WTC11 (cell line): ENCODE data around the gene FCHO1. TPM values are rescaled to one million over a fixed set of nuclear protein-coding genes. Genes with fewer than 3 reads are reported as not detected.

ENCODE experiments used
- ATAC-seq: fragments of 200-7000 bp; cut with Tn5 transposase; 2 replicates; pipeline ENCODE4 v1.10.0; 2021; ENCODE audit warnings: mild to moderate bottlenecking, moderate library complexity
- CTCF ChIA-PET: fragments of 300-600 bp; sonication (Branson Sonifier 250); formaldehyde crosslinking; loops from one replicate; lab custom pipeline; 2021; ENCODE audit warnings: antibody characterized with exemption; lab: Charles Lee
- POLR2A ChIA-PET: fragments of 350-600 bp; sonication (Branson Sonifier 250); formaldehyde crosslinking; loops from one replicate; lab custom pipeline; 2021; ENCODE audit warnings: antibody characterized with exemption; lab: Charles Lee
- DNase-seq: peaks from one replicate; pipeline ENCODE4 v3.0.0; 2021; ENCODE audit warnings: low spot score
- H3K27ac Mint-ChIP-seq: 2 replicates; pipeline ENCODE4 v1.8.0; 2021; ENCODE audit warnings: mixed read lengths
- H3K27me3 Mint-ChIP-seq: 2 replicates; pipeline ENCODE4 v1.8.0; 2021; ENCODE audit warnings: low read depth, mild to moderate bottlenecking, moderate library complexity, mixed read lengths
- H3K36me3 Mint-ChIP-seq: 2 replicates; pipeline ENCODE4 v1.8.0; 2021; ENCODE audit warnings: mixed read lengths
- H3K4me1 Mint-ChIP-seq: 2 replicates; pipeline ENCODE4 v1.8.0; 2022; ENCODE audit warnings: mixed read lengths
- H3K4me3 Mint-ChIP-seq: 2 replicates; pipeline ENCODE4 v1.8.0; 2021; ENCODE audit warnings: mild to moderate bottlenecking, moderate library complexity, mixed read lengths
- H3K9me3 Mint-ChIP-seq: 2 replicates; pipeline ENCODE4 v1.8.0; 2021; ENCODE audit warnings: mixed read lengths
- FOXP1 ChIP-seq: sonication (generic); formaldehyde crosslinking; IDR thresholded peaks from 2 replicates; pipeline ENCODE4 v1.8.0; 2022; ENCODE audit warnings: missing genetic modification reagents, mild to moderate bottlenecking, moderate library complexity, borderline replicate concordance
- GTF2I ChIP-seq: fragments of 250-450 bp; sonication (Bioruptor Pico); conservative IDR thresholded peaks from 2 replicates; pipeline ENCODE4 v1.4.0; 2021; ENCODE audit warnings: mild to moderate bottlenecking
- JUN ChIP-seq: sonication (generic); formaldehyde crosslinking; IDR thresholded peaks from 2 replicates; pipeline ENCODE4 v1.8.0; 2023; ENCODE audit warnings: mild to moderate bottlenecking, missing genetic modification reagents
- NFE2L1 ChIP-seq: sonication (generic); formaldehyde crosslinking; IDR thresholded peaks from 2 replicates; pipeline ENCODE4 v1.8.1; 2023; ENCODE audit warnings: missing genetic modification reagents
- NFYB ChIP-seq: sonication (generic); formaldehyde crosslinking; conservative IDR thresholded peaks from 2 replicates; pipeline ENCODE4 v1.8.0; 2022; ENCODE audit warnings: low read depth, missing genetic modification reagents
- TEAD4 ChIP-seq: sonication (generic); formaldehyde crosslinking; IDR thresholded peaks from 2 replicates; pipeline ENCODE4 v1.8.0; 2022; ENCODE audit warnings: mild to moderate bottlenecking, missing genetic modification reagents
- ZNF138 ChIP-seq: sonication (generic); formaldehyde crosslinking; conservative IDR thresholded peaks from 2 replicates; pipeline ENCODE4 v1.8.1; 2022; ENCODE audit warnings: mild to moderate bottlenecking, moderate library complexity, missing genetic modification reagents
- ZNF232 ChIP-seq: sonication (generic); formaldehyde crosslinking; IDR thresholded peaks from 2 replicates; pipeline ENCODE4 v1.8.0; 2022; ENCODE audit warnings: mild to moderate bottlenecking, missing genetic modification reagents
- ZNF263 ChIP-seq: sonication (generic); formaldehyde crosslinking; IDR thresholded peaks from 2 replicates; pipeline ENCODE4 v1.8.1; 2022; ENCODE audit warnings: low read depth, mild to moderate bottlenecking, moderate library complexity, missing genetic modification reagents
- ZNF317 ChIP-seq: sonication (generic); formaldehyde crosslinking; IDR thresholded peaks from 2 replicates; pipeline ENCODE4 v1.8.1; 2023; ENCODE audit warnings: low read depth, mild to moderate bottlenecking, moderate library complexity, missing genetic modification reagents, borderline replicate concordance
- total RNA-seq: library from RNA; stranded (reverse); gene quantifications from 3 replicates; pipeline ENCODE4 v1.2.3, GENCODE V29; 2021
- TF ChIP-seq, protein P1 (sequence below): fragments of 200-600 bp; IDR thresholded peaks from 2 replicates; pipeline ENCODE4 v1.8.0; 2022; ENCODE audit warnings: antibody characterized with exemption
- TF ChIP-seq, protein P2 (sequence below): sonication (generic); formaldehyde crosslinking; IDR thresholded peaks from 2 replicates; pipeline ENCODE4 v1.8.1; 2023; ENCODE audit warnings: mild to moderate bottlenecking, missing genetic modification reagents, moderate library complexity
- TF ChIP-seq, protein P3 (sequence below): sonication (generic); formaldehyde crosslinking; IDR thresholded peaks from 2 replicates; pipeline ENCODE4 v1.8.0; 2022; ENCODE audit warnings: mild to moderate bottlenecking, missing genetic modification reagents
- TF ChIP-seq, protein P4 (sequence below): sonication (generic); formaldehyde crosslinking; IDR thresholded peaks from 2 replicates; pipeline ENCODE4 v1.8.0; 2022; ENCODE audit warnings: mild to moderate bottlenecking, missing genetic modification reagents
- TF ChIP-seq, protein P5 (sequence below): sonication (generic); formaldehyde crosslinking; IDR thresholded peaks from 2 replicates; pipeline ENCODE4 v1.8.0; 2022; ENCODE audit warnings: mild to moderate bottlenecking, missing genetic modification reagents
- TF ChIP-seq, protein P6 (sequence below): sonication (generic); formaldehyde crosslinking; IDR thresholded peaks from 2 replicates; pipeline ENCODE4 v1.8.0; 2023; ENCODE audit warnings: mild to moderate bottlenecking, missing genetic modification reagents
- TF ChIP-seq, protein P7 (sequence below): fragments of 250-450 bp; sonication (Bioruptor Pico); IDR thresholded peaks from 2 replicates; pipeline ENCODE4 v1.9.0; 2021; ENCODE audit warnings: mild to moderate bottlenecking
- TF ChIP-seq, protein P8 (sequence below): sonication (generic); formaldehyde crosslinking; IDR thresholded peaks from 2 replicates; pipeline ENCODE4 v1.8.1; 2023; ENCODE audit warnings: mild to moderate bottlenecking, missing genetic modification reagents

FCHO1 gene
- total RNA-seq, 1 experiment from 2014 or later = 26.8 TPM

DNA sequence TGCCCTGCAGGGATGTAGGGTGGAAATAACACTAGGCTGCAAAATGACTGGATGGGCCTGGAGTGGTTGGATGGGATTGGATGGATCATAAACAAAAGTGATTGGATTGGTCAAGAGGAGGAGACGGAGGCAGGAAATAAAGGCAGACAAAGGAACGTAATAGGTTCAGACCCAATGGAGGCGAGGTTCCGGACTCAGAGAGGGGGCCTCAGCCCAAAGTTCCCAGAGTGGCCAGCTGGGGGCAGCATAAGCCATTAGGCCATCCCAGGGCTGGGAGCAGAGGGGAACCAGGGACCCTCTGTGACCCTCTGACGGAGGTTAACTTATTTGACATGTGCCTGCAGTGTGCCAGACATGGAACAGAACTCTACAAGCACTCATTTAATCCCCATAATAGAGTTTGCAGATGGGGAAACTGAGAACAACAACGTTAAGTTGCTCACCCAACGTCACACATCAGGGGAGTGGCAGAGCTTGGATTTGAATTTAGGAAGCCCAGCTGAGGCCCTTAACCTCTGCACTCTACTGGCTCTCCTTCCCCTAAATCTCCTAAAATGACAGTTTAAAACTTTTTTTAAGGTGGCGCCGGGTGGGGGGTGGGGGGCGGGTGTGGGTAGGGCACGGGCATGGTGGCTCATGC is 47.3 kb upstream of the FCHO1 start:
- no peak overlapping the region for H3K27ac Mint-ChIP-seq
- peaks cover 30% of the 10 kb centered on the region for H3K27me3 Mint-ChIP-seq
- ChIA-PET POLR2A (no interaction called here), CTCF (interaction anchor here (0.5 to 2.6 kb wide), 26 partner anchors 11 to 250 kb away, joined by 3 to 26 read pairs (median 4); partner anchors contain the start of genes CCDC124, MAP1S and UNC13A)
- H3K4me1 Mint-ChIP-seq = peaks cover 4% of the 10 kb centered on the region; the same call in 1 of the 2 replicates
- no peaks in the 10 kb centered on the region for H3K36me3 Mint-ChIP-seq
- H3K9me3 Mint-ChIP-seq = no peaks in the 10 kb centered on the region; the same call in 1 of the 2 replicates
- H3K4me3 Mint-ChIP-seq = no peak overlapping the region
- DNase-seq = peak; percentile 89
- TF ChIP-seq NFYB (0 out of 2 replicates have a peak, but pooled peaks have one; percentile 21), FOXP1 (no peak), ZNF317 (CRISPR knock-in tag) (no peak)
- TF ChIP-seq, protein P1, sequence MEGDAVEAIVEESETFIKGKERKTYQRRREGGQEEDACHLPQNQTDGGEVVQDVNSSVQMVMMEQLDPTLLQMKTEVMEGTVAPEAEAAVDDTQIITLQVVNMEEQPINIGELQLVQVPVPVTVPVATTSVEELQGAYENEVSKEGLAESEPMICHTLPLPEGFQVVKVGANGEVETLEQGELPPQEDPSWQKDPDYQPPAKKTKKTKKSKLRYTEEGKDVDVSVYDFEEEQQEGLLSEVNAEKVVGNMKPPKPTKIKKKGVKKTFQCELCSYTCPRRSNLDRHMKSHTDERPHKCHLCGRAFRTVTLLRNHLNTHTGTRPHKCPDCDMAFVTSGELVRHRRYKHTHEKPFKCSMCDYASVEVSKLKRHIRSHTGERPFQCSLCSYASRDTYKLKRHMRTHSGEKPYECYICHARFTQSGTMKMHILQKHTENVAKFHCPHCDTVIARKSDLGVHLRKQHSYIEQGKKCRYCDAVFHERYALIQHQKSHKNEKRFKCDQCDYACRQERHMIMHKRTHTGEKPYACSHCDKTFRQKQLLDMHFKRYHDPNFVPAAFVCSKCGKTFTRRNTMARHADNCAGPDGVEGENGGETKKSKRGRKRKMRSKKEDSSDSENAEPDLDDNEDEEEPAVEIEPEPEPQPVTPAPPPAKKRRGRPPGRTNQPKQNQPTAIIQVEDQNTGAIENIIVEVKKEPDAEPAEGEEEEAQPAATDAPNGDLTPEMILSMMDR = peak; percentile 83
- peak; percentile 83 for ATAC-seq

DNA sequence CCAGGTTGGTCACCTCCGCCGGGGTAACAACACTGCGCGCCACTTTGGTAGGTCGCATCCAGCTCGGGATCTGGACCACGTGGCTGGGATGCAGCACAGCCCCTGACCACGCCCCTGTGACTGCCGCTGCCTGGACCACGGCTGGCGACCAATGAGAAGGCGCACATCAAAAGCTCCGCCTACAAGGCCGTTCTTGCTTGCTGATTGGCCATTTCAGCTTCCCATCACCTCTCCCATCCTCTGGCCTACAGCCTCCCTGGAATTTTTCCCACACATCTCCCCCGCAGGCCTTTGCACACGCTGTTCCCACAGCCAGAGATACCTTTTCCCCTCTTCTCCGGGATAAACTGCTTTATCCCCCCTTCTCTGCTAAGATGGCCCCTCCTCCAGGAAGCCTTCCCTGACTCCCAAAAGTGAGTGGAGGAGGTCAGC is 44.5 kb upstream of the FCHO1 start:
- Mint-ChIP-seq H3K27ac (peak overlapping the region; percentile 65; the same call in 1 of the 2 replicates), H3K27me3 (peaks cover 25% of the 10 kb centered on the region), H3K4me3 (peak overlapping the region; percentile 33), H3K4me1 (peaks cover 4% of the 10 kb centered on the region; the same call in 1 of the 2 replicates), H3K36me3 (no peaks in the 10 kb centered on the region), H3K9me3 (no peaks in the 10 kb centered on the region; the same call in 1 of the 2 replicates)
- POLR2A ChIA-PET = interaction anchor here (0.6 to 1.1 kb wide), 2 partner anchors 36 to 101 kb away, joined by 4 to 5 read pairs; no protein-coding TSS in a partner anchor
- ATAC-seq (peak; percentile 91), DNase-seq (peak; percentile 93)
- CTCF ChIA-PET = interaction anchor here (0.6 to 2.0 kb wide), 16 partner anchors 9 to 327 kb away, joined by 3 to 30 read pairs (median 6); partner anchors contain the start of genes MAP1S and RPL18A
- TF ChIP-seq NFE2L1 (CRISPR knock-in tag) (peak; percentile 78), FOXP1 (0 out of 2 replicates have a peak, but pooled peaks have one; percentile 55), JUN (no peak), ZNF232 (CRISPR knock-in tag) (0 out of 2 replicates have a peak, but pooled peaks have one; percentile 31), GTF2I (CRISPR knock-in tag) (no peak), TEAD4 (CRISPR knock-in tag) (no peak), ZNF263 (CRISPR knock-in tag) (no peak), ZNF138 (CRISPR knock-in tag) (no peak)
- TF ChIP-seq, protein P2, sequence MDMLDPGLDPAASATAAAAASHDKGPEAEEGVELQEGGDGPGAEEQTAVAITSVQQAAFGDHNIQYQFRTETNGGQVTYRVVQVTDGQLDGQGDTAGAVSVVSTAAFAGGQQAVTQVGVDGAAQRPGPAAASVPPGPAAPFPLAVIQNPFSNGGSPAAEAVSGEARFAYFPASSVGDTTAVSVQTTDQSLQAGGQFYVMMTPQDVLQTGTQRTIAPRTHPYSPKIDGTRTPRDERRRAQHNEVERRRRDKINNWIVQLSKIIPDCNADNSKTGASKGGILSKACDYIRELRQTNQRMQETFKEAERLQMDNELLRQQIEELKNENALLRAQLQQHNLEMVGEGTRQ = peak; percentile 90
- TF ChIP-seq, protein P3, sequence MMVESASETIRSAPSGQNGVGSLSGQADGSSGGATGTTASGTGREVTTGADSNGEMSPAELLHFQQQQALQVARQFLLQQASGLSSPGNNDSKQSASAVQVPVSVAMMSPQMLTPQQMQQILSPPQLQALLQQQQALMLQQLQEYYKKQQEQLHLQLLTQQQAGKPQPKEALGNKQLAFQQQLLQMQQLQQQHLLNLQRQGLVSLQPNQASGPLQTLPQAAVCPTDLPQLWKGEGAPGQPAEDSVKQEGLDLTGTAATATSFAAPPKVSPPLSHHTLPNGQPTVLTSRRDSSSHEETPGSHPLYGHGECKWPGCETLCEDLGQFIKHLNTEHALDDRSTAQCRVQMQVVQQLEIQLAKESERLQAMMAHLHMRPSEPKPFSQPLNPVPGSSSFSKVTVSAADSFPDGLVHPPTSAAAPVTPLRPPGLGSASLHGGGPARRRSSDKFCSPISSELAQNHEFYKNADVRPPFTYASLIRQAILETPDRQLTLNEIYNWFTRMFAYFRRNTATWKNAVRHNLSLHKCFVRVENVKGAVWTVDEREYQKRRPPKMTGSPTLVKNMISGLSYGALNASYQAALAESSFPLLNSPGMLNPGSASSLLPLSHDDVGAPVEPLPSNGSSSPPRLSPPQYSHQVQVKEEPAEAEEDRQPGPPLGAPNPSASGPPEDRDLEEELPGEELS (CRISPR knock-in tag) = peak; percentile 55; the same call in 1 of the 2 replicates
- TF ChIP-seq, protein P4, sequence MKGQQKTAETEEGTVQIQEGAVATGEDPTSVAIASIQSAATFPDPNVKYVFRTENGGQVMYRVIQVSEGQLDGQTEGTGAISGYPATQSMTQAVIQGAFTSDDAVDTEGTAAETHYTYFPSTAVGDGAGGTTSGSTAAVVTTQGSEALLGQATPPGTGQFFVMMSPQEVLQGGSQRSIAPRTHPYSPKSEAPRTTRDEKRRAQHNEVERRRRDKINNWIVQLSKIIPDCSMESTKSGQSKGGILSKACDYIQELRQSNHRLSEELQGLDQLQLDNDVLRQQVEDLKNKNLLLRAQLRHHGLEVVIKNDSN (CRISPR knock-in tag) = peak; percentile 89
- TF ChIP-seq, protein P5, sequence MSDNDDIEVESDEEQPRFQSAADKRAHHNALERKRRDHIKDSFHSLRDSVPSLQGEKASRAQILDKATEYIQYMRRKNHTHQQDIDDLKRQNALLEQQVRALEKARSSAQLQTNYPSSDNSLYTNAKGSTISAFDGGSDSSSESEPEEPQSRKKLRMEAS = peak; percentile 95
- TF ChIP-seq, protein P6, sequence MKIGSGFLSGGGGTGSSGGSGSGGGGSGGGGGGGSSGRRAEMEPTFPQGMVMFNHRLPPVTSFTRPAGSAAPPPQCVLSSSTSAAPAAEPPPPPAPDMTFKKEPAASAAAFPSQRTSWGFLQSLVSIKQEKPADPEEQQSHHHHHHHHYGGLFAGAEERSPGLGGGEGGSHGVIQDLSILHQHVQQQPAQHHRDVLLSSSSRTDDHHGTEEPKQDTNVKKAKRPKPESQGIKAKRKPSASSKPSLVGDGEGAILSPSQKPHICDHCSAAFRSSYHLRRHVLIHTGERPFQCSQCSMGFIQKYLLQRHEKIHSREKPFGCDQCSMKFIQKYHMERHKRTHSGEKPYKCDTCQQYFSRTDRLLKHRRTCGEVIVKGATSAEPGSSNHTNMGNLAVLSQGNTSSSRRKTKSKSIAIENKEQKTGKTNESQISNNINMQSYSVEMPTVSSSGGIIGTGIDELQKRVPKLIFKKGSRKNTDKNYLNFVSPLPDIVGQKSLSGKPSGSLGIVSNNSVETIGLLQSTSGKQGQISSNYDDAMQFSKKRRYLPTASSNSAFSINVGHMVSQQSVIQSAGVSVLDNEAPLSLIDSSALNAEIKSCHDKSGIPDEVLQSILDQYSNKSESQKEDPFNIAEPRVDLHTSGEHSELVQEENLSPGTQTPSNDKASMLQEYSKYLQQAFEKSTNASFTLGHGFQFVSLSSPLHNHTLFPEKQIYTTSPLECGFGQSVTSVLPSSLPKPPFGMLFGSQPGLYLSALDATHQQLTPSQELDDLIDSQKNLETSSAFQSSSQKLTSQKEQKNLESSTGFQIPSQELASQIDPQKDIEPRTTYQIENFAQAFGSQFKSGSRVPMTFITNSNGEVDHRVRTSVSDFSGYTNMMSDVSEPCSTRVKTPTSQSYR (CRISPR knock-in tag) = no peak
- TF ChIP-seq, protein P7, sequence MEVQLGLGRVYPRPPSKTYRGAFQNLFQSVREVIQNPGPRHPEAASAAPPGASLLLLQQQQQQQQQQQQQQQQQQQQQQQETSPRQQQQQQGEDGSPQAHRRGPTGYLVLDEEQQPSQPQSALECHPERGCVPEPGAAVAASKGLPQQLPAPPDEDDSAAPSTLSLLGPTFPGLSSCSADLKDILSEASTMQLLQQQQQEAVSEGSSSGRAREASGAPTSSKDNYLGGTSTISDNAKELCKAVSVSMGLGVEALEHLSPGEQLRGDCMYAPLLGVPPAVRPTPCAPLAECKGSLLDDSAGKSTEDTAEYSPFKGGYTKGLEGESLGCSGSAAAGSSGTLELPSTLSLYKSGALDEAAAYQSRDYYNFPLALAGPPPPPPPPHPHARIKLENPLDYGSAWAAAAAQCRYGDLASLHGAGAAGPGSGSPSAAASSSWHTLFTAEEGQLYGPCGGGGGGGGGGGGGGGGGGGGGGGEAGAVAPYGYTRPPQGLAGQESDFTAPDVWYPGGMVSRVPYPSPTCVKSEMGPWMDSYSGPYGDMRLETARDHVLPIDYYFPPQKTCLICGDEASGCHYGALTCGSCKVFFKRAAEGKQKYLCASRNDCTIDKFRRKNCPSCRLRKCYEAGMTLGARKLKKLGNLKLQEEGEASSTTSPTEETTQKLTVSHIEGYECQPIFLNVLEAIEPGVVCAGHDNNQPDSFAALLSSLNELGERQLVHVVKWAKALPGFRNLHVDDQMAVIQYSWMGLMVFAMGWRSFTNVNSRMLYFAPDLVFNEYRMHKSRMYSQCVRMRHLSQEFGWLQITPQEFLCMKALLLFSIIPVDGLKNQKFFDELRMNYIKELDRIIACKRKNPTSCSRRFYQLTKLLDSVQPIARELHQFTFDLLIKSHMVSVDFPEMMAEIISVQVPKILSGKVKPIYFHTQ = no peak
- TF ChIP-seq, protein P8, sequence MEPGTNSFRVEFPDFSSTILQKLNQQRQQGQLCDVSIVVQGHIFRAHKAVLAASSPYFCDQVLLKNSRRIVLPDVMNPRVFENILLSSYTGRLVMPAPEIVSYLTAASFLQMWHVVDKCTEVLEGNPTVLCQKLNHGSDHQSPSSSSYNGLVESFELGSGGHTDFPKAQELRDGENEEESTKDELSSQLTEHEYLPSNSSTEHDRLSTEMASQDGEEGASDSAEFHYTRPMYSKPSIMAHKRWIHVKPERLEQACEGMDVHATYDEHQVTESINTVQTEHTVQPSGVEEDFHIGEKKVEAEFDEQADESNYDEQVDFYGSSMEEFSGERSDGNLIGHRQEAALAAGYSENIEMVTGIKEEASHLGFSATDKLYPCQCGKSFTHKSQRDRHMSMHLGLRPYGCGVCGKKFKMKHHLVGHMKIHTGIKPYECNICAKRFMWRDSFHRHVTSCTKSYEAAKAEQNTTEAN (CRISPR knock-in tag) = 0 out of 2 replicates have a peak, but pooled peaks have one; percentile 65
